Liver (tissue), 3 donors: Measurements from ENCODE around the gene DDX39B.
A peak's percentile ranks its signal among the peaks of the same experiment; 100 is the strongest.

Source experiments
- HNF4A ChIP-seq, 2 donors: conservative IDR thresholded peaks; 2 replicates each; pipeline ENCODE4 v1.6.1; 2016; ENCODE audit warnings: antibody characterized with exemption in 2 of 2, mild to moderate bottlenecking in 2 of 2
- TAF1 ChIP-seq: conservative IDR thresholded peaks from 2 replicates; pipeline ENCODE4 v1.6.1; 2016; ENCODE audit warnings: antibody characterized with exemption, mild to moderate bottlenecking
- TF ChIP-seq, protein P1 (sequence below): fragments of 150-350 bp; IDR thresholded peaks from 2 replicates; pipeline ENCODE4 v1.5.1; 2017; ENCODE audit warnings: improper control_type of control experiment, low read depth, low read length; ENCODE audit not compliant: missing input control
- donor health status: healthy.
- donor health status: healthy.

DNA sequence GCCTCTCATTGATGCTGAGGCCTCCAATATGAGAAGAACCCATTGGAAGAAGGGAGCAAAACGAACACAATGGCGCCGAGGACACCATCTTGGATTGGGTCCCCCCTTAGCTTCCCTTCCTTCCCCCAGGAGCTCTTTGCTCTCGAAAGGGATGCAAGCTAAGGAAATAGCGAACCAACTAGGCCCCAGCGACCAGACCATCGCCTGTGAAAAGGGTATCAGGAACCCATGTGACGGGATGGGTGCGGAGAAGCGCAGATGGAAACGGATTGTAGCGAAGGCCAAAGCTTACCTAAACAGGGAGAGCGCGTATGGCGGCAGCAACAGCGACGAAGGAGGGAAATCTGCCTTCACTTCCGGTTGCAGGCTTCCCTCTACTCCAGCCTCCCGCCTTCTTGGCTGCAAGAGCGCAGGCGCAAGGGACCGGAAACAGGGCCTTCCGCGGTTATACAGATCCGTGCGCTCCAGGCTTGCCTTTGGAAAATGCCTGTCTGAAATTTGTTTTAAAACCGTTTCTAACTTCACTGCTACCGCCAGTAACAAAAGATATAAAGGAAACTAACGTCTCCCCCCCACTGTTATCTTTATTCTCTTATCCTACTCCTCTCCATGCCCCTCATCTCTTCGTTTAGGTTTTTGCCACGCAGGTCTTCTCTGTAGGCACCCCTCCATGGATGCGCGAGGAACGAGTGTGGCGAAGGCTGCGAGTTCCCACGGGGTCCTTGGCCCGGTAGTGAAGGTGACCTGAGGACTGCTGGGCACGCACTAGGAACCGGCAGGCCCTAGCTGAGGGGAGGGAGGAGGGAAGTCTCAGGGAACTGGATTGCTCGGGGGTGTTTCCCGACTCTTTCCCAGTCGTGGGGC, at the start of gene DDX39B:
- TF ChIP-seq TAF1 (peak; percentile 100), HNF4A (conservative IDR thresholded peaks at IDR 0.05) (peak; percentile 27 to 33)
- TF ChIP-seq, protein P1, sequence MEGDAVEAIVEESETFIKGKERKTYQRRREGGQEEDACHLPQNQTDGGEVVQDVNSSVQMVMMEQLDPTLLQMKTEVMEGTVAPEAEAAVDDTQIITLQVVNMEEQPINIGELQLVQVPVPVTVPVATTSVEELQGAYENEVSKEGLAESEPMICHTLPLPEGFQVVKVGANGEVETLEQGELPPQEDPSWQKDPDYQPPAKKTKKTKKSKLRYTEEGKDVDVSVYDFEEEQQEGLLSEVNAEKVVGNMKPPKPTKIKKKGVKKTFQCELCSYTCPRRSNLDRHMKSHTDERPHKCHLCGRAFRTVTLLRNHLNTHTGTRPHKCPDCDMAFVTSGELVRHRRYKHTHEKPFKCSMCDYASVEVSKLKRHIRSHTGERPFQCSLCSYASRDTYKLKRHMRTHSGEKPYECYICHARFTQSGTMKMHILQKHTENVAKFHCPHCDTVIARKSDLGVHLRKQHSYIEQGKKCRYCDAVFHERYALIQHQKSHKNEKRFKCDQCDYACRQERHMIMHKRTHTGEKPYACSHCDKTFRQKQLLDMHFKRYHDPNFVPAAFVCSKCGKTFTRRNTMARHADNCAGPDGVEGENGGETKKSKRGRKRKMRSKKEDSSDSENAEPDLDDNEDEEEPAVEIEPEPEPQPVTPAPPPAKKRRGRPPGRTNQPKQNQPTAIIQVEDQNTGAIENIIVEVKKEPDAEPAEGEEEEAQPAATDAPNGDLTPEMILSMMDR = peak; percentile 0
